HepG2 (cell line): ENCODE results near the gene RAB40A. TPM values are rescaled to one million over a fixed set of nuclear protein-coding genes. Genes with fewer than 3 reads are reported as not detected.
A peak's percentile ranks its signal among the peaks of the same experiment; 100 is the strongest.

ENCODE experiments used
- AFF4 ChIP-seq: sonication (generic); formaldehyde crosslinking; IDR thresholded peaks from 2 replicates; pipeline ENCODE4 v1.4.0; 2020; ENCODE audit warnings: missing genetic modification reagents
- ATAD3A ChIP-seq: sonication (generic); formaldehyde crosslinking; IDR thresholded peaks from 2 replicates; pipeline ENCODE4 v1.4.0; 2020; ENCODE audit warnings: missing genetic modification reagents
- CTCF ChIP-seq: sonication (generic); formaldehyde crosslinking; IDR thresholded peaks from 2 replicates; pipeline ENCODE4 v1.5.0; 2020; ENCODE audit warnings: mild to moderate bottlenecking, missing genetic modification reagents, moderate library complexity
- FOXP1 ChIP-seq, 2 experiments: fragments of 450-650 bp in 1 of 2; IDR thresholded peaks; 2 replicates each; pipeline ENCODE4 v1.6.1; 2017 to 2018; ENCODE audit warnings: antibody characterized with exemption in 1 of 2
- HMG20A ChIP-seq: IDR thresholded peaks from 2 replicates; pipeline ENCODE4 v1.6.1; 2016; ENCODE audit warnings: borderline replicate concordance
- JDP2 ChIP-seq: sonication (generic); formaldehyde crosslinking; IDR thresholded peaks from 2 replicates; pipeline ENCODE4 v1.8.1; 2022; ENCODE audit warnings: missing genetic modification reagents, borderline replicate concordance
- PHF20 ChIP-seq: sonication (generic); formaldehyde crosslinking; IDR thresholded peaks from 2 replicates; pipeline ENCODE4 v1.5.0; 2020; ENCODE audit warnings: mild to moderate bottlenecking, missing genetic modification reagents
- SKIL ChIP-seq: sonication (generic); formaldehyde crosslinking; IDR thresholded peaks from 2 replicates; pipeline ENCODE4 v1.8.0; 2022; ENCODE audit warnings: missing genetic modification reagents, mild to moderate bottlenecking, moderate library complexity, borderline replicate concordance
- SNAPC4 ChIP-seq: sonication (generic); formaldehyde crosslinking; IDR thresholded peaks from 2 replicates; pipeline ENCODE4 v1.4.0; 2020; ENCODE audit warnings: mild to moderate bottlenecking, missing genetic modification reagents
- SOX13 ChIP-seq, 3 experiments: fragments of 450-650 bp in 1 of 3; sonication (generic) in 1 of 3; formaldehyde crosslinking in 1 of 3; IDR thresholded peaks in 2 of 3; conservative IDR thresholded peaks in 1 of 3; 2 replicates each; pipeline versions ENCODE4 v1.5.0 to v1.6.1; 2016 to 2020; ENCODE audit warnings: antibody characterized with exemption in 1 of 3, mild to moderate bottlenecking in 1 of 3, missing compliant biosample characterization in 1 of 3, missing genetic modification reagents in 1 of 3, moderate library complexity in 1 of 3
- THAP11 ChIP-seq: IDR thresholded peaks from 2 replicates; pipeline ENCODE4 v1.6.1; 2016; ENCODE audit warnings: missing biosample characterization, missing genetic modification reagents
- XRCC5 ChIP-seq: fragments of 200-400 bp; formaldehyde crosslinking; optimal IDR thresholded peaks from 2 replicates; pipeline ENCODE3; 2017; ENCODE audit warnings: mild to moderate bottlenecking, low read length
- ZNF331 ChIP-seq: sonication (generic); formaldehyde crosslinking; IDR thresholded peaks from 2 replicates; pipeline ENCODE4 v1.4.0; 2020; ENCODE audit warnings: missing genetic modification reagents
- ZNF639 ChIP-seq: conservative IDR thresholded peaks from 2 replicates; pipeline ENCODE4 v1.6.1; 2018; ENCODE audit warnings: missing genetic modification reagents
- ZNF749 ChIP-seq: sonication (generic); formaldehyde crosslinking; IDR thresholded peaks from 2 replicates; pipeline ENCODE4 v1.8.0; 2022; ENCODE audit warnings: mild to moderate bottlenecking, missing genetic modification reagents, moderate library complexity, borderline replicate concordance
- polyA plus RNA-seq, 8 experiments: library from polyadenylated mRNA; depleted of rRNA in 3 of 8; stranded (reverse) in 7 of 8; unstranded in 1 of 8; fragments of >200 nt; fragmentation: Illumina TruSeq in 4 of 8; extraction: Trizol in 4 of 8; gene quantifications; 2 replicates each; pipeline versions ENCODE4 v1.2.1 to v1.2.3, GENCODE V29; 2011 to 2016; ENCODE audit warnings: low read depth in 4 of 8, missing spikeins in 1 of 8, mixed read lengths in 1 of 8; ENCODE audit not compliant: insufficient read depth in 1 of 8
- total RNA-seq, 5 experiments: library from RNA; depleted of rRNA; stranded (reverse); fragments of >200 nt; fragmentation: Illumina TruSeq; extraction: Trizol; gene quantifications; 2 replicates each; pipeline ENCODE4 v1.2.3, GENCODE V29; 2016; ENCODE audit warnings: low read depth in 1 of 5

RAB40A gene
- total and polyA plus RNA-seq, 2 of the 13 experiments (the other 11 are each of a cell fraction or from before 2014, with no cell fraction given): 0.11 TPM; not detected in 1

- TF ChIP-seq SNAPC4 (no peak), CTCF (CRISPR knock-in tag) (0 out of 2 replicates have a peak, but pooled peaks have one; percentile 5), ATAD3A (CRISPR knock-in tag) (no peak), PHF20 (CRISPR knock-in tag) (no peak), ZNF331 (CRISPR knock-in tag) (peak; percentile 40; the same call in 1 of the 2 replicates), ZNF639 (CRISPR knock-in tag) (no peak), ZNF749 (CRISPR knock-in tag) (no peak), FOXP1 (IDR thresholded peaks at IDR 0.05) (no peak), FOXP1 (CRISPR knock-in tag; IDR thresholded peaks at IDR 0.05) (0 out of 2 replicates have a peak, but pooled peaks have one; percentile 11), THAP11 (no peak), JDP2 (CRISPR knock-in tag) (no peak), SOX13 (IDR thresholded peaks at IDR 0.05) (no peak), SOX13 (CRISPR knock-in tag; conservative IDR thresholded peaks at IDR 0.05 in 1 of 2, IDR thresholded peaks at IDR 0.05 in 1 of 2) (peak in 1 of 2 experiments; percentile 39; a peak in 1 of 4 replicates), XRCC5 (no peak), AFF4 (CRISPR knock-in tag) (no peak), HMG20A (peak; percentile 24; the same call in 1 of the 2 replicates), SKIL (CRISPR knock-in tag) (no peak)
These were observed 6.2 kb downstream of the RAB40A start (continued) for GRCh38 chrX:103513067-103513466.
